Esophagus muscularis mucosa (tissue), 2 donors: ENCODE measurements around the gene SNED1.

Source experiments
- POLR2A ChIP-seq: fragments of 450-650 bp; IDR thresholded peaks from one replicate; pipeline ENCODE4 v1.6.1; 2017; ENCODE audit warnings: antibody characterized with exemption, moderate library complexity, mild to moderate bottlenecking, low read depth
- POLR2AphosphoS5 ChIP-seq, 2 donors: sonication (generic); formaldehyde crosslinking; IDR thresholded peaks; one replicate each; pipeline ENCODE4 v1.6.1; 2017; ENCODE audit warnings: antibody characterized with exemption in 2 of 2

GRCh38 chr2:241105641-241106040 is 107.2 kb downstream of the SNED1 start:
- TF ChIP-seq POLR2AphosphoS5 (IDR thresholded peaks at IDR 0.05) (no peak), POLR2A (no peak)
